T47D (cell line): ENCODE results near the gene IRF2.

Experiments used
- DNase-seq, 2 experiments: peaks; one replicate each; pipeline versions ENCODE4 v3.0.0 to v3.0.0-alpha.2; 2011 to 2012; ENCODE audit warnings: low read depth in 1 of 2, low spot score in 1 of 2
- JUND ChIP-seq: IDR thresholded peaks from 2 replicates; pipeline ENCODE4 v1.6.1; 2012; ENCODE audit warnings: low read depth
- in situ Hi-C: cut with HindIII; loops from 2 replicates; pipeline ENCODE4 v1.10.0; 2016; ENCODE audit warnings: low sequenced_read_pairs, low pct_unique_long_range_greater_than_20kb

The IRF2 gene

GRCh38 chr4:184337907-184338306 lies 136.4 kb downstream of the IRF2 start:
- no peak for DNase-seq
- no peak for TF ChIP-seq JUND
- in situ Hi-C loops, result no loop called here
